Measurements from ENCODE around the gene CAMK4.

GRCh38 chr5:111262815-111263214 is 38.6 kb downstream of the CAMK4 start:
- TF ChIP-seq CTCF (IDR thresholded peaks at IDR 0.05), result no peak
- no peak for TF ChIP-seq POLR2A (IDR thresholded peaks at IDR 0.05)
- no peak for TF ChIP-seq EP300 (IDR thresholded peaks at IDR 0.05)

Measured in tibial nerve (tissue), 4 donors.